ENCODE results near the gene GLI2.

- TF ChIP-seq CTCF (IDR thresholded peaks at IDR 0.05) (no peak), POLR2A (IDR thresholded peaks at IDR 0.05) (no peak)
Observed at GRCh38 chr2:120763508-120763907, 27.8 kb downstream of the GLI2 start.

Data from right lobe of liver (tissue), 4 donors.